A549 (cell line): ENCODE data around the gene PARP2. TPM values are rescaled to one million over a fixed set of nuclear protein-coding genes. Genes with fewer than 3 reads are reported as not detected.

Experiments
- ATAC-seq, 2 experiments: fragments of 200-7000 bp in 1 of 2; fragments of >200 bp in 1 of 2; cut with Nextera tagmentation in 1 of 2; cut with Tn5 transposase in 1 of 2; 3 replicates each; pipeline versions ENCODE4 v1.8.0 to v1.9.1; 2018 to 2020; ENCODE audit warnings: mild to moderate bottlenecking in 1 of 2, moderate library complexity in 1 of 2
- CTCF ChIA-PET: fragments of 300-600 bp; sonication (Branson Sonifier 250); formaldehyde crosslinking; extraction: SDS; loops from one replicate; lab custom pipeline; 2021; ENCODE audit warnings: antibody characterized with exemption, inconsistent platforms; lab: Yijun Ruan, JAX
- POLR2A ChIA-PET: fragments of 350-600 bp; formaldehyde crosslinking; extraction: SDS; loops from one replicate; lab custom pipeline; 2021; ENCODE audit warnings: antibody characterized with exemption, inconsistent platforms; lab: Yijun Ruan, JAX
- DNase-seq, 2 experiments: peaks; one replicate each; pipeline versions ENCODE4 v3.0.0 to v3.0.0-alpha.2; 2011 to 2016; ENCODE audit warnings: low read depth in 1 of 2, low spot score in 1 of 2
- FAIRE-seq: peaks from 2 replicates; lab custom pipeline; 2011; peaks lifted over from hg19 to GRCh38; lab: Jason Lieb, UNC
- H3K27ac ChIP-seq, 2 experiments: fragments of >200 bp; sonication (Bioruptor Twin); formaldehyde crosslinking; 3 replicates each; pipeline ENCODE4 v1.5.1; 2016 to 2017
- H3K4me1 ChIP-seq: fragments of >200 bp; sonication (Bioruptor Twin); formaldehyde crosslinking; 3 replicates; pipeline ENCODE4 v1.6.1; 2016
- H3K4me2 ChIP-seq: fragments of >200 bp; sonication (Bioruptor Twin); formaldehyde crosslinking; 3 replicates; pipeline ENCODE4 v1.6.1; 2016
- H3K4me3 ChIP-seq: fragments of >200 bp; sonication (Bioruptor Twin); formaldehyde crosslinking; 3 replicates; pipeline ENCODE4 v1.5.1; 2016
- H3K9me3 ChIP-seq: fragments of >200 bp; sonication (Bioruptor Twin); formaldehyde crosslinking; 3 replicates; pipeline ENCODE4 v1.6.1; 2016
- BCL3 ChIP-seq: fragments of >200 bp; sonication (Bioruptor Twin); formaldehyde crosslinking; IDR thresholded peaks from 3 replicates; pipeline ENCODE4 v1.6.1; 2016
- CTCF ChIP-seq: fragments of >200 bp; sonication (Bioruptor Twin); formaldehyde crosslinking; IDR thresholded peaks from 3 replicates; pipeline ENCODE4 v1.5.1; 2016
- EHMT2 ChIP-seq: fragments of 200-600 bp; sonication (generic); IDR thresholded peaks from 2 replicates; pipeline ENCODE4 v1.6.1; 2016; ENCODE audit warnings: antibody characterized with exemption, low read depth, mild to moderate bottlenecking, moderate library complexity
- FOSL2 ChIP-seq, 2 experiments: fragments of 450-650 bp in 1 of 2; fragments of >200 bp in 1 of 2; sonication (Bioruptor Twin) in 1 of 2; formaldehyde crosslinking; IDR thresholded peaks; 2 replicates each; pipeline versions ENCODE4 v1.5.0 to v1.6.1; 2016 to 2020; ENCODE audit warnings: mild to moderate bottlenecking in 1 of 2, moderate library complexity in 1 of 2
- HMGXB4 ChIP-seq: fragments of 250-450 bp; sonication (Bioruptor Pico); IDR thresholded peaks from 2 replicates; pipeline ENCODE4 v1.5.0; 2021; ENCODE audit warnings: mild to moderate bottlenecking, moderate library complexity, borderline replicate concordance
- JUN ChIP-seq, 2 experiments: fragments of >200 bp; sonication (Bioruptor Twin); formaldehyde crosslinking; IDR thresholded peaks; 2 replicates in 1 of 2; 3 replicates in 1 of 2; pipeline ENCODE4 v1.6.1; 2016 to 2017
- JUNB ChIP-seq: fragments of >200 bp; sonication (Bioruptor Twin); formaldehyde crosslinking; IDR thresholded peaks from 2 replicates; pipeline ENCODE4 v1.6.1; 2016
- KDM1A ChIP-seq: fragments of 200-600 bp; sonication (generic); IDR thresholded peaks from 2 replicates; pipeline ENCODE4 v1.6.1; 2016; ENCODE audit warnings: low read depth, mild to moderate bottlenecking
- KDM5A ChIP-seq: fragments of 200-600 bp; sonication (generic); IDR thresholded peaks from 2 replicates; pipeline ENCODE4 v1.6.1; 2016; ENCODE audit warnings: antibody characterized with exemption, mild to moderate bottlenecking
- MAFK ChIP-seq: fragments of 450-650 bp; IDR thresholded peaks from 2 replicates; pipeline ENCODE4 v1.6.1; 2014; ENCODE audit not compliant: partially characterized antibody
- POLR2A ChIP-seq: IDR thresholded peaks from 2 replicates; pipeline ENCODE4 v1.6.1; 2012; ENCODE audit warnings: mild to moderate bottlenecking, low read length
- RARB ChIP-seq: fragments of 250-450 bp; sonication (Bioruptor Pico); IDR thresholded peaks from 2 replicates; pipeline ENCODE4 v1.8.0; 2021; ENCODE audit warnings: mild to moderate bottlenecking, moderate library complexity
- RCOR1 ChIP-seq: fragments of 150-350 bp; IDR thresholded peaks from 2 replicates; pipeline ENCODE4 v1.6.1; 2014; ENCODE audit warnings: antibody characterized with exemption, low read length, low read depth
- RFX5 ChIP-seq: fragments of 450-650 bp; IDR thresholded peaks from 2 replicates; pipeline ENCODE4 v1.7.1; 2014; ENCODE audit warnings: antibody characterized with exemption, mild to moderate bottlenecking, moderate library complexity
- SREBF2 ChIP-seq: fragments of 450-650 bp; IDR thresholded peaks from 2 replicates; pipeline ENCODE4 v1.6.1; 2014; ENCODE audit warnings: mild to moderate bottlenecking, moderate library complexity
- TFCP2L1 ChIP-seq: fragments of 250-450 bp; sonication (Bioruptor Pico); IDR thresholded peaks from 2 replicates; pipeline ENCODE4 v1.5.0; 2021; ENCODE audit warnings: mild to moderate bottlenecking
- ZSCAN20 ChIP-seq: fragments of 250-450 bp; sonication (Bioruptor Pico); IDR thresholded peaks from 2 replicates; pipeline ENCODE4 v1.8.0; 2022; ENCODE audit warnings: mild to moderate bottlenecking, moderate library complexity
- WGBS: methylation state at CpG from one replicate; pipeline ENCODE4 v1.1.6; 2017; ENCODE audit errors: missing lambda C conversion rate; 5-methylcytosine and 5-hydroxymethylcytosine counted together
- polyA plus RNA-seq, 4 experiments: library from polyadenylated mRNA; depleted of rRNA in 3 of 4; stranded (reverse); fragments of >200 nt; fragmentation: RNase III in 1 of 4; extraction: RNeasy Plus Mini Kit Qiagen cat#74134 plus additional on column Dnase treatment in 1 of 4; gene quantifications; 2 replicates in 3 of 4; 3 replicates in 1 of 4; pipeline ENCODE4 v1.2.3, GENCODE V29; 2011 to 2017

The PARP2 gene
- polyA plus RNA-seq, 2 of the 4 experiments (the other 2 are of a cell fraction), result 42.3 to 43.4 TPM

GRCh38 chr14:20397511-20397910, 54.1 kb downstream of the PARP2 start:
- CTCF ChIA-PET, result interaction anchor here (0.7 to 1.7 kb wide), 2 partner anchors 17 to 36 kb away, joined by 3 to 4 read pairs; no protein-coding TSS in a partner anchor
- Histone ChIP-seq H3K9me3 (no peaks in the 10 kb centered on the region), H3K27ac (no peak overlapping the region), H3K4me1 (peaks cover 12% of the 10 kb centered on the region), H3K4me2 (no peak overlapping the region), H3K4me3 (no peak overlapping the region)
- FAIRE-seq, result no peak
- ATAC-seq, result no peak
- TF ChIP-seq ZSCAN20 (CRISPR knock-in tag) (no peak), HMGXB4 (CRISPR knock-in tag) (no peak), BCL3 (no peak), POLR2A (no peak), RARB (CRISPR knock-in tag) (no peak), EHMT2 (no peak), SREBF2 (no peak), RCOR1 (no peak), TFCP2L1 (CRISPR knock-in tag) (no peak), KDM5A (no peak)
- DNase-seq, result no peak
- WGBS, result 91% methylated on average over 3 of the region's 3 CpGs
- POLR2A ChIA-PET, result no interaction called here

GRCh38 chr14:20400589-20400964, 57.1 kb downstream of the PARP2 start:
- H3K4me3 ChIP-seq, result no peak overlapping the region
- FAIRE-seq, result no peak
- H3K27ac ChIP-seq, result no peak overlapping the region
- ChIA-PET CTCF (interaction anchor here (0.6 to 2.3 kb wide), 5 partner anchors 13 to 353 kb away, joined by 3 to 8 read pairs (median 5); partner anchors contain the start of gene TEP1), POLR2A (no interaction called here)
- H3K9me3 ChIP-seq, result no peaks in the 10 kb centered on the region
- no peak for ATAC-seq
- peaks cover 12% of the 10 kb centered on the region for H3K4me1 ChIP-seq
- no peak for DNase-seq
- H3K4me2 ChIP-seq, result no peak overlapping the region; the same call in 2 of the 3 replicates
- 100% methylated on average over 1 of the region's 1 CpG for WGBS
- TF ChIP-seq HMGXB4 (CRISPR knock-in tag) (no peak), MAFK (no peak), JUN (IDR thresholded peaks at IDR 0.05) (no peak), KDM1A (no peak), CTCF (no peak), SREBF2 (no peak)

- POLR2A ChIA-PET, result interaction anchor here (0.7 kb wide), 1 partner anchor 61 kb away, joined by 3 read pairs; no protein-coding TSS in a partner anchor
- DNase-seq, result peak; percentile 18 to 28
- 89% methylated on average over 10 of the region's 10 CpGs for WGBS
Measured at GRCh38 chr14:20400965-20401593, 57.6 kb downstream of the PARP2 start.

More at GRCh38 chr14:20400965-20401593, 57.6 kb downstream of the PARP2 start:
- no peak for FAIRE-seq
- peak; percentile 43 to 67; a peak in 5 of 6 replicates for ATAC-seq
- 0 out of 2 replicates have a peak, but pooled peaks have one; percentile 16 for TF ChIP-seq JUNB
- TF ChIP-seq RFX5, result no peak
- peak; percentile 54; the same call in 1 of the 2 replicates for TF ChIP-seq FOSL2 (IDR thresholded peaks at IDR 0.05)
- TF ChIP-seq FOSL2 (CRISPR knock-in tag; IDR thresholded peaks at IDR 0.05), result peak; percentile 91
- no peak overlapping the region for H3K4me3 ChIP-seq
- no peaks in the 10 kb centered on the region for H3K9me3 ChIP-seq
- no peak overlapping the region for H3K27ac ChIP-seq
- peaks cover 12% of the 10 kb centered on the region for H3K4me1 ChIP-seq
- H3K4me2 ChIP-seq, result peak overlapping the region; percentile 36; the same call in 1 of the 3 replicates
- CTCF ChIA-PET, result interaction anchor here (0.6 to 2.3 kb wide), 5 partner anchors 13 to 353 kb away, joined by 3 to 8 read pairs (median 5); partner anchors contain the start of gene TEP1
